H1 (cell line): ENCODE data around the gene BRICD5. TPM values are rescaled to one million over a fixed set of nuclear protein-coding genes. Genes with fewer than 3 reads are reported as not detected.
A peak's percentile ranks its signal among the peaks of the same experiment; 100 is the strongest.

Experiments
- CTCF ChIA-PET: fragments of 300-600 bp; sonication (Branson Sonifier 250); formaldehyde crosslinking; loops from one replicate; lab custom pipeline; 2021; ENCODE audit not compliant: partially characterized antibody; lab: Charles Lee
- POLR2A ChIA-PET: fragments of 300-600 bp; sonication (Branson Sonifier 250); formaldehyde crosslinking; loops from one replicate; lab custom pipeline; 2021; ENCODE audit warnings: inconsistent platforms; ENCODE audit not compliant: partially characterized antibody; lab: Charles Lee
- DNase-seq, 2 experiments: peaks; one replicate each; pipeline versions ENCODE4 v3.0.0 to v3.0.0-alpha.2; 2010 to 2022; ENCODE audit warnings: low spot score in 2 of 2, low read depth in 1 of 2, mixed read lengths in 1 of 2
- FAIRE-seq: peaks from 2 replicates; lab custom pipeline; 2011; peaks lifted over from hg19 to GRCh38; lab: Jason Lieb, UNC
- H2AFZ ChIP-seq: 2 replicates; pipeline ENCODE4 v1.8.1; 2012; ENCODE audit warnings: low read length, inconsistent platforms
- H2AK5ac ChIP-seq: 2 replicates; pipeline ENCODE4 v1.6.1; 2013; ENCODE audit warnings: low read depth, low read length
- H2BK120ac ChIP-seq: replicated peaks from 2 replicates; pipeline ENCODE3; 2013; ENCODE audit warnings: low read depth, low read length, inconsistent platforms
- H2BK12ac ChIP-seq: 2 replicates; pipeline ENCODE4 v1.6.1; 2013; ENCODE audit warnings: low read depth, low read length
- H2BK15ac ChIP-seq: 2 replicates; pipeline ENCODE4 v1.6.1; 2013; ENCODE audit warnings: low read length
- H2BK20ac ChIP-seq: 2 replicates; pipeline ENCODE4 v1.6.1; 2013; ENCODE audit warnings: low read length
- H2BK5ac ChIP-seq: 2 replicates; pipeline ENCODE4 v1.6.1; 2013; ENCODE audit warnings: low read depth, low read length
- H3K14ac ChIP-seq: 2 replicates; pipeline ENCODE4 v1.6.1; 2013; ENCODE audit warnings: inconsistent platforms; ENCODE audit not compliant: insufficient read length
- H3K18ac ChIP-seq: 2 replicates; pipeline ENCODE4 v1.6.1; 2013; ENCODE audit warnings: low read length; ENCODE audit errors: extremely low read depth
- H3K23ac ChIP-seq: 2 replicates; pipeline ENCODE4 v1.6.1; 2013; ENCODE audit warnings: inconsistent platforms; ENCODE audit not compliant: insufficient read length
- H3K23me2 ChIP-seq: 2 replicates; pipeline ENCODE4 v1.6.1; 2013; ENCODE audit warnings: low read depth, low read length
- H3K27ac ChIP-seq: 2 replicates; pipeline ENCODE4 v1.6.1; 2011; ENCODE audit warnings: low read depth, low read length, inconsistent platforms
- H3K27me3 ChIP-seq, 4 experiments: replicated peaks in 1 of 4; 1 replicate in 1 of 4; 2 replicates in 3 of 4; pipeline versions ENCODE4 v1.6.1 to v1.8.1; 2011 to 2013; ENCODE audit warnings: low read length in 3 of 4, mild to moderate bottlenecking in 3 of 4, inconsistent platforms in 2 of 4, mixed read lengths in 2 of 4, moderate library complexity in 1 of 4; ENCODE audit not compliant: control insufficient read depth in 3 of 4, insufficient read depth in 3 of 4; ENCODE audit errors: extremely low read depth in 1 of 4
- H3K36me3 ChIP-seq, 4 experiments: 2 replicates each; pipeline versions ENCODE4 v1.6.1 to v1.8.1; 2011 to 2013; ENCODE audit warnings: mild to moderate bottlenecking in 4 of 4, low read length in 3 of 4, moderate library complexity in 2 of 4, control low read depth in 1 of 4, inconsistent platforms in 1 of 4; ENCODE audit not compliant: insufficient read depth in 4 of 4, control insufficient read depth in 2 of 4
- H3K4ac ChIP-seq: replicated peaks from 2 replicates; pipeline ENCODE3; 2013; ENCODE audit warnings: low read length, low read depth, mixed read lengths, inconsistent platforms; ENCODE audit not compliant: insufficient read length
- H3K4me1 ChIP-seq, 4 experiments: replicated peaks in 1 of 4; 1 replicate in 1 of 4; 2 replicates in 3 of 4; pipeline versions ENCODE4 v1.6.1 to v1.8.1; 2011 to 2013; ENCODE audit warnings: low read length in 3 of 4, inconsistent platforms in 2 of 4, mixed read lengths in 1 of 4; ENCODE audit not compliant: insufficient read depth in 4 of 4, control insufficient read depth in 3 of 4
- H3K4me2 ChIP-seq, 2 experiments: 2 replicates each; pipeline versions ENCODE4 v1.6.1 to v1.8.1; 2011 to 2013; ENCODE audit warnings: low read depth in 2 of 2, low read length in 2 of 2, control low read depth in 1 of 2, inconsistent platforms in 1 of 2, mild to moderate bottlenecking in 1 of 2; ENCODE audit not compliant: insufficient read depth in 1 of 2
- H3K4me3 ChIP-seq, 4 experiments: fragments of 200-600, 300-600 bp in 1 of 4; sonication (generic), shearing (Covaris generic), sonication (Bioruptor Twin) in 1 of 4; 2 replicates each; pipeline versions ENCODE4 v1.5.1 to v1.8.1; 2011 to 2016; ENCODE audit warnings: low read length in 4 of 4, low read depth in 3 of 4, control low read depth in 2 of 4, inconsistent platforms in 2 of 4, mild to moderate bottlenecking in 2 of 4, mixed read lengths in 1 of 4, moderate library complexity in 1 of 4; ENCODE audit not compliant: insufficient read depth in 2 of 4; ENCODE audit errors: extremely low read depth in 1 of 4
- H3K56ac ChIP-seq: replicated peaks from 2 replicates; pipeline ENCODE3; 2013; ENCODE audit warnings: low read depth, mild to moderate bottlenecking, mixed read lengths, low read length, inconsistent platforms; ENCODE audit not compliant: insufficient read length
- H3K79me1 ChIP-seq: 2 replicates; pipeline ENCODE4 v1.6.1; 2013; ENCODE audit warnings: low read depth, low read length, control low read depth
- H3K79me2 ChIP-seq, 2 experiments: 2 replicates each; pipeline versions ENCODE4 v1.6.1 to v1.8.1; 2012 to 2013; ENCODE audit warnings: low read length in 2 of 2, mild to moderate bottlenecking in 2 of 2, inconsistent platforms in 1 of 2; ENCODE audit not compliant: insufficient read depth in 2 of 2, control insufficient read depth in 1 of 2
- H3K9ac ChIP-seq, 4 experiments: replicated peaks in 1 of 4; 1 replicate in 1 of 4; 2 replicates in 3 of 4; pipeline versions ENCODE4 v1.6.1 to v1.8.1; 2011 to 2013; ENCODE audit warnings: low read depth in 3 of 4, low read length in 3 of 4, control low read depth in 2 of 4, mild to moderate bottlenecking in 2 of 4, moderate library complexity in 2 of 4, inconsistent platforms in 1 of 4; ENCODE audit errors: extremely low read depth in 1 of 4
- H3K9me3 ChIP-seq, 2 experiments: 2 replicates each; pipeline versions ENCODE4 v1.6.1 to v1.8.1; 2012 to 2013; ENCODE audit warnings: mild to moderate bottlenecking in 2 of 2, moderate library complexity in 2 of 2, control low read depth in 1 of 2, inconsistent platforms in 1 of 2, low read depth in 1 of 2, low read length in 1 of 2, mixed read lengths in 1 of 2; ENCODE audit not compliant: insufficient read depth in 2 of 2
- H4K20me1 ChIP-seq, 2 experiments: replicated peaks in 1 of 2; 2 replicates each; pipeline versions ENCODE3 to v1.8.1; 2011 to 2013; ENCODE audit warnings: inconsistent platforms in 2 of 2, low read length in 2 of 2, mild to moderate bottlenecking in 1 of 2; ENCODE audit not compliant: insufficient read depth in 2 of 2, control insufficient read depth in 1 of 2
- H4K5ac ChIP-seq: 2 replicates; pipeline ENCODE4 v1.6.1; 2013; ENCODE audit warnings: low read length, low read depth, mixed read lengths, inconsistent platforms; ENCODE audit not compliant: insufficient read length
- H4K8ac ChIP-seq: 2 replicates; pipeline ENCODE4 v1.8.0; 2013; ENCODE audit warnings: mild to moderate bottlenecking, moderate library complexity, low read length, inconsistent platforms; ENCODE audit not compliant: insufficient read depth; ENCODE audit errors: extremely low read depth
- H4K91ac ChIP-seq: replicated peaks from 2 replicates; pipeline ENCODE3; 2013; ENCODE audit warnings: low read length, mixed read lengths, inconsistent platforms; ENCODE audit not compliant: insufficient read length
- NANOG ChIP-seq: IDR thresholded peaks from 2 replicates; pipeline ENCODE4 v1.6.1; 2011; ENCODE audit warnings: low read length, low read depth, mild to moderate bottlenecking, inconsistent platforms; ENCODE audit not compliant: insufficient read depth, poor library complexity, severe bottlenecking
- POU5F1 ChIP-seq: IDR thresholded peaks from 2 replicates; pipeline ENCODE4 v1.6.1; 2011; ENCODE audit warnings: low read depth, mild to moderate bottlenecking, low read length, moderate library complexity
- WGBS, 2 experiments: shearing (Covaris generic) in 1 of 2; methylation state at CpG; one replicate each; pipeline versions ENCODE4 v1.1.6 to v1.1.7; 2013 to 2015; ENCODE audit warnings: low lambda C conversion rate in 2 of 2, mixed read lengths in 2 of 2, inconsistent platforms in 1 of 2, low coverage in 1 of 2, missing lambda C conversion rate in 1 of 2; ENCODE audit not compliant: insufficient replicate concordance in 2 of 2, insufficient coverage in 1 of 2, insufficient read length in 1 of 2; ENCODE audit errors: extremely low coverage in 1 of 2, missing lambda C conversion rate in 1 of 2; 5-methylcytosine and 5-hydroxymethylcytosine counted together
- polyA plus RNA-seq, 7 experiments: library from polyadenylated mRNA; depleted of rRNA in 3 of 7; stranded (reverse) in 5 of 7; unstranded in 2 of 7; fragments of >200 nt in 5 of 7; fragments of 200-250 nt in 2 of 7; gene quantifications; 1 replicate in 5 of 7; 2 replicates in 1 of 7; 4 replicates in 1 of 7; pipeline versions ENCODE4 v1.2.1 to v1.2.3, GENCODE V29; 2011 to 2013; ENCODE audit warnings: missing spikeins in 2 of 7, mixed read lengths in 2 of 7
- total RNA-seq: library from RNA; stranded (reverse); fragmentation: NEBNext Ultra II Directional; extraction: Animal tissue kit (Norgen Biotek cat#: 25700); gene quantifications from 2 replicates; pipeline ENCODE4 v1.2.1, GENCODE V29; 2021

BRICD5 gene
- total and polyA plus RNA-seq, 2 of the 8 experiments (the other 6 are each of a cell fraction or from before 2014, with no cell fraction given) = 8.5 to 14.2 TPM

GRCh38 chr16:2238838-2239675, 28.4 kb upstream of the BRICD5 start:
- WGBS, 2 experiments = 74% methylated on average over 15 of the region's 15 CpGs; no CpG with 5 or more reads in 1 of the 2 experiments
- ChIA-PET CTCF (interaction anchor here (0.6 to 1.8 kb wide), 11 partner anchors 8 to 189 kb away, joined by 3 to 11 read pairs (median 4); partner anchors contain the start of gene ECI1), POLR2A (interaction anchor here (0.6 to 8.6 kb wide), 20 partner anchors 11 to 276 kb away, joined by 3 to 181 read pairs (median 5); partner anchors contain the start of genes BRICD5, E4F1, ECI1 and TEDC2)
- Histone ChIP-seq H3K23ac (no peak overlapping the region), H2BK15ac (no peak overlapping the region), H3K27me3 (peaks cover 4 to 20% (median 16%) of the 10 kb centered on the region in 4 experiments; a peak in 6 of 7 replicates), H4K8ac (peak overlapping the region; percentile 28; the same call in 1 of the 2 replicates), H3K4me3 (no peak overlapping the region), H4K5ac (no peak overlapping the region), H4K91ac (no peak overlapping the region), H3K79me1 (no peaks in the 10 kb centered on the region; the same call in 1 of the 2 replicates), H4K20me1 (peaks cover 0 to 20% of the 10 kb centered on the region in 2 experiments), H3K4me2 (peak overlapping the region in 1 of 2 experiments; percentile 78; a peak in 3 of 4 replicates), H3K9ac (no peak overlapping the region), H2BK120ac (no peak overlapping the region), H3K9me3 (no peaks in the 10 kb centered on the region), H3K4me1 (peaks cover 0 to 19% (median 10%) of the 10 kb centered on the region in 4 experiments; a peak in 5 of 7 replicates), H2AFZ (no peak overlapping the region), H3K27ac (no peak overlapping the region), H3K14ac (no peak overlapping the region), H3K4ac (no peak overlapping the region), H2BK12ac (no peak overlapping the region), H3K18ac (no peak overlapping the region), H2BK5ac (no peak overlapping the region), H3K36me3 (peaks cover 12 to 31% (median 14%) of the 10 kb centered on the region in 4 experiments; a peak in 7 of 8 replicates), H2AK5ac (no peak overlapping the region), H2BK20ac (no peak overlapping the region), H3K79me2 (no peaks in the 10 kb centered on the region), H3K56ac (no peak overlapping the region), H3K23me2 (peaks cover 16% of the 10 kb centered on the region; the same call in 1 of the 2 replicates)
- TF ChIP-seq POU5F1 (no peak), NANOG (no peak)
- FAIRE-seq (no peak), DNase-seq (peak in 1 of 2 experiments; percentile 63)
